Mucosa of descending colon (tissue), 3 donors: Measurements from ENCODE around the gene SLC12A5. TPM values are rescaled to one million over a fixed set of nuclear protein-coding genes. Genes with fewer than 3 reads are reported as not detected.
"Not testable (repeated sequence)": the region's sequence is repeated elsewhere in the genome, so short reads cannot be mapped to it uniquely, and the experiment has no call there.

ENCODE experiments used
- ATAC-seq: fragments of 200-7000 bp; cut with Tn5 transposase; one replicate; pipeline ENCODE4 v1.9.1; 2020; ENCODE audit warnings: mild to moderate bottlenecking, moderate library complexity
- DNase-seq, 3 donors: peaks; one replicate each; pipeline ENCODE4 v3.0.0-alpha.2; 2020
- H3K36me3 ChIP-seq: fragments of 200-600 bp; one replicate; pipeline ENCODE4 v1.8.0; 2021; ENCODE audit warnings: low read depth, mild to moderate bottlenecking
- H3K4me1 ChIP-seq: fragments of 200-600 bp; one replicate; pipeline ENCODE4 v1.8.0; 2021; ENCODE audit warnings: low read depth, mild to moderate bottlenecking
- H3K4me3 ChIP-seq: fragments of 200-600 bp; one replicate; pipeline ENCODE4 v1.8.0; 2021; ENCODE audit warnings: mild to moderate bottlenecking
- H3K9me3 ChIP-seq: fragments of 200-600 bp; one replicate; pipeline ENCODE4 v1.8.0; 2021; ENCODE audit warnings: mild to moderate bottlenecking
- CTCF ChIP-seq: fragments of 200-600 bp; IDR thresholded peaks from one replicate; pipeline ENCODE4 v1.8.0; 2022; ENCODE audit warnings: antibody characterized with exemption, mild to moderate bottlenecking
- intact Hi-C, 2 donors: fragments of 100-400 bp; cut with DNase I in 1 of 2; cut with micrococcal nuclease in 1 of 2; formaldehyde crosslinking; loops; one replicate each; pipeline versions ENCODE4 v1.11.0 to v1.11.1; 2022; cut with DNase I, micrococcal nuclease
- long read RNA-seq, 2 donors: library from polyadenylated mRNA; unstranded; transcript quantifications; one replicate each; pipeline ENCODE4 v2.0.0, GENCODE V29; 2019 to 2021
- total RNA-seq, 3 donors: library from RNA; stranded (reverse); fragmentation: NEBNext Ultra II Directional in 2 of 3; extraction: Animal tissue kit (Norgen Biotek cat#: 25700) in 2 of 3; gene quantifications; one replicate each; pipeline versions ENCODE4 v1.2.1 to v1.2.4, GENCODE V29; 2021 to 2023
- donor health status: DM: no; HTN: no; CAD: no; lungs with moderate emphysema.
- donor health status: DM: no; HTN: no; CAD: no.
- donor health status: DM: no; HTN: yes; CAD: no.

SLC12A5 gene
- total RNA-seq: 1 to 10 TPM in 1 of 3 donors, not detected in 2; 2.5 TPM
- long read RNA-seq, donor 1, partial matches to known transcripts: 0 of 3 reads
- long read RNA-seq, donor 1, other reads (novel, unspliced or antisense): 3 of 3 reads
- long read RNA-seq, donor 2: 0 reads

- ATAC-seq (no peak), DNase-seq (no peak)
- H3K4me3 ChIP-seq: no peak within 1 kb of the TSS
- intact Hi-C loops: loop anchor here (10.0 kb wide), 1 partner anchor 146 kb away; no protein-coding TSS in a partner anchor
- no peaks in the 10 kb centered on the region for H3K36me3 ChIP-seq
- no peaks in the 10 kb centered on the region for H3K4me1 ChIP-seq
- no peak for TF ChIP-seq CTCF
- H3K9me3 ChIP-seq: no peaks in the 10 kb centered on the region
Measured at GRCh38 chr20:46028772-46029371, at the start of gene SLC12A5. TSS of gene SLC12A5 (plus strand) at chr20:46029215. CDS start at chr20:46029345, 130 bp downstream.

- H3K36me3 ChIP-seq: no peaks in the 10 kb centered on the region
- TF ChIP-seq CTCF: no peak
- H3K4me1 ChIP-seq: no peaks in the 10 kb centered on the region
- DNase-seq: no peak
- intact Hi-C loops: no loop called here
- H3K9me3 ChIP-seq: no peaks in the 10 kb centered on the region
- no peak overlapping the region for H3K4me3 ChIP-seq
- no peak for ATAC-seq
Measured at GRCh38 chr20:45981261-45981660, 47.8 kb upstream of the SLC12A5 start.

GRCh38 chr20:45983279-45983743 is 45.7 kb upstream of the SLC12A5 start:
- ATAC-seq: no peak
- TF ChIP-seq CTCF: no peak
- H3K36me3 ChIP-seq: no peaks in the 10 kb centered on the region

GRCh38 chr20:45985573-45985972 is 43.4 kb upstream of the SLC12A5 start:
- Histone ChIP-seq H3K9me3 (no peaks in the 10 kb centered on the region), H3K4me1 (no peaks in the 10 kb centered on the region), H3K36me3 (no peaks in the 10 kb centered on the region), H3K4me3 (no peak overlapping the region)
- TF ChIP-seq CTCF: no peak
- ATAC-seq (no peak), DNase-seq (no peak)
- intact Hi-C loops: no loop called here

More at GRCh38 chr20:45983279-45983743, 45.7 kb upstream of the SLC12A5 start:
- no peak for DNase-seq
- H3K4me3 ChIP-seq: no peak overlapping the region
- H3K4me1 ChIP-seq: no peaks in the 10 kb centered on the region
- intact Hi-C loops: no loop called here
- no peaks in the 10 kb centered on the region for H3K9me3 ChIP-seq

GRCh38 chr20:45987108-45987780 is 41.8 kb upstream of the SLC12A5 start:
- intact Hi-C loops: no loop called here
- H3K4me3 ChIP-seq: no peak overlapping the region

GRCh38 chr20:45988830-45989229 is 40.2 kb upstream of the SLC12A5 start:
- H3K36me3 ChIP-seq, DNase-seq, intact Hi-C loops: not testable (repeated sequence)

More at GRCh38 chr20:45987108-45987780, 41.8 kb upstream of the SLC12A5 start:
- H3K9me3 ChIP-seq: no peaks in the 10 kb centered on the region
- no peaks in the 10 kb centered on the region for H3K36me3 ChIP-seq
- peak; percentile 76 to 82 (median 82) for DNase-seq
- peak; percentile 89 for ATAC-seq
- H3K4me1 ChIP-seq: no peaks in the 10 kb centered on the region
- peak; percentile 65 for TF ChIP-seq CTCF

More at GRCh38 chr20:45988830-45989229, 40.2 kb upstream of the SLC12A5 start:
- not testable (repeated sequence) for ATAC-seq, H3K9me3 ChIP-seq, H3K4me1 ChIP-seq, H3K4me3 ChIP-seq
